Right hindlimb (tissue), 1 donor: ENCODE results near the gene PDZK1IP1.
A peak's percentile ranks its signal among the peaks of the same experiment; 100 is the strongest.
"Not testable (repeated sequence)": the region's sequence is repeated elsewhere in the genome, so short reads cannot be mapped to it uniquely, and the experiment has no call there.

Source experiments
- DNase-seq: peaks from one replicate; pipeline ENCODE4 v3.0.0-alpha.2; 2018

PDZK1IP1 gene

DNA sequence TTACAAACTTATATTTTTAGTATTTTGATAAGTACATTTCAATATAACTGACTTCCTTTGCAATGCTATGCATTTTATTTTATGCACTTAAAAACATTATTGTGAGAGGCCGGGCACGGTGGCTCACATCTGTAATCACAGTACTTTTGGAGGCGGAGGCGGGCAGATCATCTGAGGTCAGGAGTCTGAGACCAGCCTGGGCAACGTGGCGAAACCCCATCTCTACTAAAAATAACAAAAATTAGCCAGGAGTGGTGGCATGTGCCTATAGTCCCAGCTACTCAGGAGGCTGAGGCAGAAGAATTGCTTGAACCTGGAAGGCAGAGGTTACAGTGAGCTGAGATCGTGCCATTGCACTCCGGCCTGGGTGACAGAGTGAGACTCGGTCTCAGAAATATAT is 6.1 kb upstream of the PDZK1IP1 start:
- DNase-seq: not testable (repeated sequence)

DNA sequence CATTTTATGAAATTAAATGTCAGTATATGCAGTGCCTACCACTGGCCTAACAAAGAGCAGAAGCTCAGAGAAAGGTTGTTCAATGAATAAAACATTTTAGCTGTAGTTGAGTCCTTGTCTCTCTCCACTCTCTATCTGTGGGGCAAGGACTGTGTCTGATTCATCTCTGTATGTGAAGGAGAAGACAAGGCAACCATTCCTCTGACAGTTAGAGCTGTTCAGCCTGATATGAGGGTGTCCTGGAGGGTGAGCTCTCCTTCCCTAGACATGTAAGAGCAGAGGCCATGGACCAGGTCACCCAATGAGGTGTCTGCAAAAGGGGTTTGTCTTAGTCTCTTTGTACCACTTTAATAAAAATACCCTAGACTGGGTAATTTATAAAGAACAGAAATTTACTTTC is 4.5 kb upstream of the PDZK1IP1 start:
- no peak for DNase-seq

DNA sequence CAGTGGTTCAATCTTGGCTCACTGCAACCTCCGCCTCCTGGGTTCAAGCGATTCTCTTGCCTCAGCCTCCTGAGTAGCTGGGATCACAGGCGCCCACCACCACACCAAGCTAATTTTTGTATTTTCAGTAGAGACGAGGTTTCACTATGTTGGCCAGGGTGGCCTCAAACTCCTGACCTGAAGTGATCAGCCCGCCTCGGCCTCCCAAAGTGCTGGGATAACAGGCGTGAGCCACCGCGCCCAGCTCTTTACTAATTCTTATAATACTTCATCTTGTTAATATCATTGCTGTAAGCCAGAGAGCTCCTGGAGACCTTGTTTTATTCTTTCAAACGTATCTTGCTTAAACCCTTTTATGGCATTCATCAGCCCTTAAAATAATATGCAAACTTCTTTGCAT is 3.7 kb upstream of the PDZK1IP1 start:
- DNase-seq: not testable (repeated sequence)

DNA sequence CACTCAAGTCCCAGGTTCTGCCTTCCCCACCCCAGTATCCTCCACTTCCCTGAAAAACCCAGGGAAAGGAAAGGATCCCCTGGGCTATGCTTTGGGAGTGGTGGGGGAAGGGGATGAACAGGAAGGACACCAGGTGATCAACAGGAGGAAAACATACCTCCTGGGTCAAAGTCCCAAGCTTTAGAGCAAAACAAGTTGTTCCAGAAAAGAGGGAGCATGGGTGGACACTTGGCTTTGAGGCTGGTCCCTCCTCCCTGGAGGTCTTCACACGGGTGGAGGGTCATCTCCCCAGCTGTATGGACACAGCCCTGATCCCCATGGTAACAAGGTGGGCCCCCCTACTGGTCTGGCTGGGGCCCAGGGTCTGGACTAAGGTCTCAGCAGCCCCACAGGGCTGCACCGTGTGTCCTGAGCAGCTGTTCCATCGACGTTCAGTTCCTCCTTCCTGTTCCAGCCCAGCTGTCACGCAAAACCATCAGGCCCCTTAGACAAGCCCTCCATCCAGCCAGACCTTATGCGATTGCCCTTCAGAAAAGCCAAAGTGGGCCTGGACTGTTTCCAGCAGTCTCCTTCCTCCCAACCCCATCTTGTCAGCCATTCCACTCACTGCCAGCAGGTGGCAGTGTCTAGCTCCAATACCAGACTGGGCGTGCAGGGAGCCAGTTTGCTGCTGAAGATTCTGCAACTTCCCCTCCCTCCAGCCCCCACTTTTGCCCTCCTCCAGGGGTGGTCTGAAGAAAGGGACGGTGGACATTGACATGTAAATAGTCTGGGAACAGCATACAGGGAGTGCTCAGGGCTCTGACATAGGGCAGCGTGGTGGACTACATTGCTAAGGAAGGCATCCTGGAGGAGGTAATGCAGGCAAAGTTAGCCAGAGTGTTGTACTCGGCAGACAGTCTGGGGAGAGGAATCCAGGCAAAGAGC is 2.9 kb upstream of the PDZK1IP1 start:
- peak; percentile 84 for DNase-seq

DNA sequence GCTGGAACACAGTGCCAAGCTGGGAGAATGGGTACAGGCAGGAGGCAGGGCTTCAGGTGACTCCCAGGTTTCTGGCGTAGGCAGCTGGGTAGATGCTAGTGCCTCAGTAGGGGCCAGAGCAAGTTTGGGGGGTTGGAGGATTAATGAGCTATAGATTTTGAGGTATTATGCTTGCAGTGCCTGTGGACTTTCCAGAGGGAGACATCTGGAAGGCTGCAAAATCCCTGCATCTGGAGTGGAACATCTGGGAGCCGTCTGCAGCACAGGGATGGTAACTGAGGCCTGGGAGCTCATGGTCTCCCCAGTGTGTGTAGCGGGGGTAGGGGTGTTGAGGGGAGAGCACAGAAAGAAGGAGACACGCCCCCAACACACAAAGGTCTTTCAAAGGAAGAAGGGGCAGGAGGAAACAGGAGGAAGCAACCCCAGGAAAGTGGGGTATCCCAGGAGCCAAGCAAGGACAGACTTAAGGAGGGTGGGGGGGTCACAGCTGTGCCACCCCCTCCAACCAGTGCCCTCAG is 2.2 kb upstream of the PDZK1IP1 start:
- DNase-seq: no peak

DNA sequence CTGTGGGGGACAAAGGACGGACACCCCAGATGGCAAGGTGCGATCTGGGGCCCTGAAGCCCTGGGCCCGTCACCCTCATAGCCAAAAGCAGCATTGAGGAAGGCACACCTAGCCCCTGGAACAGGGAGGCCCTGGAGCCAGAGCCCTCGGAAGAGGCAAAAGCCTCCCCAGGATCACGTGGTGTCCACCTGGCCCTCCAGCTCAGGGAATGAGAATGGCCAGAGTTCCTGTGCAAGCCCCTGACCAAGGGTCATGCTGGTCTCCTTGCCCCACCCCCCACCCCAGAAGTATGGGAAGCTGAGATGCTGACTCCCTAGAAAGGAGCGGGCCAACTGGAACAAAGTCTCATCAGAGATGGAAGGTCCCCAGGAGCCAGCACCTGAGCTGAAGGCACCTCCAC is 1.0 kb upstream of the PDZK1IP1 start:
- DNase-seq: no peak

DNA sequence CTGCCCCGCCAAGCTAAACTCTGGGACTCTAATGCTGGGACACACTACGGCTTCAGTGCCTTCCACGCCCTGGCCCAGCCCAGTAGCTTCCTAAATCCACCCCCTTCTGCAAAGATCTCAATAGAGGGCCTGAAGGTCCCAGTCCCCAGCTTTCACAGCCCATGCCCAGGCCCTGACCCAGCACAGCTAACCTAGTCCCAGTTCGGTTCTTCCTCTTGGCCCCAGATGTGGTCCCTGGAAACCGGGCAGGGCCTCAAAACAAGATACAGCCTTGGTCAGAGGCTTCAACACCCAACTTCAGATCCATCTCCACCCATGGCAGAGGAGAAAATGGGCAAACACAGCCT is 646 bp upstream of the PDZK1IP1 start:
- DNase-seq: no peak

DNA sequence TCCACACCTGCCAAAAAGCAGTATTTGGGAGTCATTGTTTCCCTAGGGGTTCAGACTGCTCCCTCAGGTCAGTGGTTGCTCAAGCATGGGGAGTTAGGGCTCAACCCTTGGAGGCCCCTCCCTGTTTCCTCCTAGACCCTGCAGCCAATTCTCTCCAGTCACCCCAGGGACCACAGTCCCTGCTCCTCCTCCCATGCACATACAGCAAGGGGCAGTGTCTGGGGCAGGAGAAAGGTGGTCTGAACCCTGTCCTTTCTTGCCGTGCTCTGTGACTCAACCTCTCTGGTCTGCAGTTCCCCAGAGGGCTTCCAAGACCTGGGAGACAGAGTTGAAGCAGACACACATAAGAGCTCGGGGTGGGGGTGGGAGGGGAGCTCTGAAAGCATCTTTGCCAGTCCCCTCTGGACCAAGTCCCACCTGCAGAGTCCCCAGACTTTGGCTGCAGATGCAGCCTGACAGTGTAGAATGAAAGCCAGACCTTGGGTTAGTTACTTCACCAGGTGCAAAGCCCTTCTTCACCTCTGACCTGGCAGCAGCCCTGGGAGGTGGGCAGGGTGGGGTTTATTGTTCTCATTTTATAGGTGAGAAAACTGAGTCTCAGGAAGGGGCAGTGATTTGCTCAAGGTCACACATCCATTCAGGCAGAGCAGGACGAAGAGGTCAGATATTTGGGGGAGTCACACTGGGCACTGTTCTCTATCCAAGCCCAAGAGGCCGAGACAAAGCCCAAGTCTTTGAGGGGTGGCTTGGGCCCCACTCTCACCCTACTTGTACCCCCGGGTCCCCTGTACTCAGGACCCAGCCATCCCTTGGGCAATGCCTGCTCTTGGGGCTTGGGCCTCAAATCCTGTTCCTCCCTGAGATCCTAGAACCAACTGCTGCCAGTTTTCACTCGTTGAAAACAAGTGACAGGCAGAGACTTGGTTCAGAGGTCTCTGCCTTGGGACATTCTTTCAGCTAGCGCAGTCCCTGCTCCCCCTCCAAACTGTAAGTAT is 748 bp downstream of the PDZK1IP1 start:
- DNase-seq: no peak

DNA sequence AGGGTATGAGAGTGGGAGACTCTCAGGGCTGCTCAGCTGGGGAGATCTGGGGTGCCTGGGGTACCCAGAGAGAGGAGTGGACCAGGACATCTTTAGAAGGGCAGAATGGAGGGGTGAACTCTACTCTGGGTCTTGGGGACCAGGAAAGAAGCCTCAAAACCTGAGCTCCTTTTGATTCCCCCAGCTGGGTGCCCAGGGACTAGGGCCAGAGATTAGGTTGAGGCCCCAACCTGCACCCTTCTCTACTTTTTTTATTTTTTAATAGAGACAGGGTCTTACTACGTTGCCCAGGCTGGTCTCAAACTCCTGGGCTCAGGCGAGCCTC is 1.9 kb downstream of the PDZK1IP1 start:
- DNase-seq: no peak

DNA sequence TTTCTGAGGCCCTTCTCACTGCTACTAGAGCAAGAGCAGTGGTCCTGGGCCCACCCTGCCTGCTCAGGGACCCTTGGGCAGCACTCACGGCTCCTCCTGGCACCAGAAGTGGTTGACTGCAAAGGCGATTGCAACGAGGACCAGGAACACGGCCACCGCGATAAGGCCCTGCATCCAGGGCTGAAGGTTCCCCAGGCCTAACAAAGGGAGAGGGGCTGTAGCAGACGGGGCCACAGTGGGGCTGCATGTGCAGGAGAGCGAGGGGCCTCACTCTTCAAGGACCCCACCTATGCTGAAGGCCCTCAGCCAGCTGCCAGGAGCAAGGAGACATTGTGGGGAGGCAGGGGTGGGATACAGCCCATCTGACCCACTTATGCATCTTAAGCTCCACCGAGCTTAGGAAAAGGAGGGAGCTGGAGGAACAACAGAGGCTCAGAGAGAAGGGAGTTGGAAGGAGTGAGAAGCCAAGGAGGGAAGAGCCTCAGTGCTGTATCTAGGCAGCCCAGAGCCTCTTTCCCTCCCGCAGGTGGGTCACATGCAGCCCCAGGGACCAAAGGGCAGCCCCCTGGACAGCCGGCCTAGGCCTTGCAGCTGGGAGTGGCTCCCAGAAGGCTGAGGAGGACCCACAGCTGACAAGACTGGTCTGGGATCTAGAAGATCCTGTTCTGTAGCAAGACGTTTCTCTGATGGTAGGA is 2.5 kb downstream of the PDZK1IP1 start:
- no peak for DNase-seq

DNA sequence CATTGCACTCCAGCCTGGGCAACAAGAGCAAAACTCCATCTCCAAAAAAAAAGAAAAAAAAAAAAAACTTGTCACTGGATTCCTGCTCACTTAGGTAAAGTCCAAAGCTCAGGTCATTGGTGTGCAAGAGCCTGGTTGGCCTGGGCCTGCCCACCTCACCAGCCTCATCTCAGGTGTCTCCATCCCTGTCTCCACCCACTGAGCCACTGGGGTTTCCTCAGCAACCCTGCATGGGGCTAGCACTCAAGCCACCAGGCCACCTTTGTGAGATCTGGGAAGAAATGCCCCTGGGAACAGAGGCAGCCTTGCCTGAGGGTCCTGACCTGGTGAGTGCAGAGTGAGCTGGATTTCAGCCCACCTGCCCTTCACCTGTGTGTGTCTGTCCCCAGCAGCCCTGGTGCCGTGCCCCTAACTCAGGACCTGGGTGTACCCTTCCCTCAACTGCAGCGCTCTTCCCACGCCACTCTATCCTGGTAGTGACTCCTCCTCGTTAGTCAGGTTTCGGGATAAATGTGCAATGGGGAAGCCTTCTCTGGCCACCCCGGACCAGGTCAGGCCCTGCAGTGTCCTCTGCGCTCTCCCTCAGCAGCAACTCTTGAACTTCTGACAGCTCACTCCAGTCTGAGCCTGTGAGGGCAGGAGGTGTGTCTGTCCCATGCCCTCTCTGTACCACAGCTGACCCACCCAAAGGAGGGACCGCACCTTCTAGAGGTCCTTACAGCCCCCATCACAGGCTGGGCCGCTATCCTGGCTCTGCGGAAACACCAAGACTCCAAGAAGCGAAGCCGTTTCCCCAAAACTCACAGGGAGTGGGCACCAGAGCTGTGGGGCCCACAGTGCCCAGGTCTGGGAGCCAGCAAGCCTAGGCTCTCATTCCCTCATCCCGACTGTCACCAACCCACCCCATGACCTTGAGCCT is 3.3 kb downstream of the PDZK1IP1 start:
- DNase-seq: no peak

DNA sequence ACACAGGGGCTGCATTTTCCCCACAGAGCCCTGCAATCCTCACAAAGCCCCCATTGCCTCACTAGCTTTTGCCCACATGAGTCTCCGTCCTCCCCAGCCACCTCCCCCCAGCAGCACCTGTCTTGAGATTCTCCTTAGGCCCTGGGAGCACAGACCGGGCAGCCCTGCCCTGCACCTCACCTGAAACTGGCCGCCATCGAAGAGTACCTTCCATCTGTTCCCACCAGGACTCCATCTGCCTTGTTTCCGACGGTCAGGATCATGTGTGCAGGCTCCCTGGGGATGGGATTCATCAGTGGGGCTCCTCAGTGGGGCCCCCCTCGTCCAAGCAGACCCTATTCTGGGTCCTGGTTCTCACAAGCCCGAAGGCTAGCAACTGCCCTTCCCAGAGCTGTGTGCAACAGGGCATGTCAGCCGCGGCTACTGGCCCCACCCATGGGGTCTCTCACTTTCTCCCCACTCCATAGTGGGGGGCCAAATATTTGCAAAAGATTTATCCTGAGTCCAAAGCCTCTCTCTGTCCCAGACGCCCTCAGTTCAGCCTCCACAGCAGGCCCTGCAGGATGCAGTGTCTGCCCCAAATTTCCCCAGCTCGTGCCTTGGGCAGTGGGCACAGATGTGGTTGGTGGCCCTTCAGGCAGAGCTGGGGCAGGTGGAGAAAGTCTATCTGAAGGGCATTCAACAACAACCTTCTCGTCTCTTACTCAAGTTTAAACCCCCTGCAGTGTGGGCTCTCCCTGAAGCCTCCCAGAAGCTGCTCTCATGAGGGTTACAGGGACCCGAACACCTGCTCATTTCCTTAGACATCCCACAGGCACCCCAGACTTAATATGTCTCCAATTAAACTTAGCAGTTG is 4.8 kb downstream of the PDZK1IP1 start:
- DNase-seq: no peak

DNA sequence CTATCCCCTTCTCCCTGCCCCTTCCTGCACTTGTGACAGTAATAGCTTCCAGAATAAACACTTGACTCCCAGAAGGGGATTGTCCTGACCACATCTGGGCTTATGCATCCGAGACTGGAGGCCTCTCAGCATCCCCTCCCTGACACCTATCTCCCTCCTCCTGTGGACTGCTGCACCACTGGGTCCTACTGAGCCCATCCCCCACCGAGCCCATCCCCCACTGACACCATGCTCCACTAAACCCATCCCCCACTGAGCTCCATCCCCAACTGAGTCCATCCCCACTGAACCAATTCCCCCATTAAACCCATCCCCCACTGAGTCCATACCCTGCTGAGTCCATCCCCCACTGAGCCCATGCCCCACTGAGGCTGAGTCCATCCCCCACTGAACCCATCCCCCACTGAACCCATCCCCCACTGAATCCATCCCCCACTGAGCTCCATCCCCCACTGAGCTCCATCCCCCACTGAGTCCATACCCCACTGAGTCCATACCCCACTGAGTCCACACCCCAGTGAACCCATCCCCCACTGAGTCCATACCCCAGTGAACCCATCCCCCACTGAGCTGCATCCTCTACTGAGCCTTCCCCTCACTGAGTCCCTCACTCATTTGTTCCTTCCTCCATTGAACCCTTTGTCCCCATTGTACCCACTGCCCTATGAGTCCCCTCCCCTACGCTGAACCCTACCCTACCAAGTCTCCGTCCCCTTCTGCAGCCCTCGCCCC is 5.6 kb downstream of the PDZK1IP1 start:
- no peak for DNase-seq

DNA sequence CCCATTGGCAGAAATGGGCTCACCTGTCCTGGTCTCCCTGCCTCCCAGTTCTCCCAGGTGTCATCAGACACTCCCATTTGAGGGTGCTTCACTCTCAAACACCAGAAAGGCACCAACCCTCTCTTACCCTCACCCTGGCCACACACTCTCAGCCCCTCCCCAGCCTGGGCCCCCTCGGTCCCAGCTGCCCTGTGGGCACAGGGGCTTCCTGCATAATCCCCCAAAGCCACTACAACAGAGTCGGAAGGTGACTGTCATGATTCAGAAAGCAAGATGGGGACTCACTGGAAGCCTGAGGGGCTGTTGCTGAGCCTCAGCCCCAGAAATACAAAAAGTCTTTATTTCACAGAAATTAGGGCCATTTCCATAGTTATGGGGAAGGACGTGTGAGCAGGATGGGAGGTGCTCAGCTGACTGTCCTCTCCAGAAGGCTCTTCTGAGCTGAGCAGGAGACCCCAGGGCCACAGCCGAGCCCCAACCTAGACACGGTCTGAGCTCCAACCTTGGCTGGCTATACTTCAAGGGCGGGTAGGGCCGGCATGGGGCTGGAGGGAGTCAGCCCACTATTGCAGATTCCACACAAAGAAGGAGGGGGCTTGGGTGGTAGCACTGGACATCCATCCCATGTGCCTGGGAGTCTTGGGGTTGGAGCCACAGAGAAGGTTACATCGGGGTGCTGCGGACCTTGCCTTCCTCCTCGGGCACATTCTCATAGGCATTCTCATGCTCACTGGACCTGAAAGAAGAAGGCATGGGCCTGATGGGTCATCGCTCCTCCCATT is 6.3 kb downstream of the PDZK1IP1 start:
- DNase-seq: no peak

DNA sequence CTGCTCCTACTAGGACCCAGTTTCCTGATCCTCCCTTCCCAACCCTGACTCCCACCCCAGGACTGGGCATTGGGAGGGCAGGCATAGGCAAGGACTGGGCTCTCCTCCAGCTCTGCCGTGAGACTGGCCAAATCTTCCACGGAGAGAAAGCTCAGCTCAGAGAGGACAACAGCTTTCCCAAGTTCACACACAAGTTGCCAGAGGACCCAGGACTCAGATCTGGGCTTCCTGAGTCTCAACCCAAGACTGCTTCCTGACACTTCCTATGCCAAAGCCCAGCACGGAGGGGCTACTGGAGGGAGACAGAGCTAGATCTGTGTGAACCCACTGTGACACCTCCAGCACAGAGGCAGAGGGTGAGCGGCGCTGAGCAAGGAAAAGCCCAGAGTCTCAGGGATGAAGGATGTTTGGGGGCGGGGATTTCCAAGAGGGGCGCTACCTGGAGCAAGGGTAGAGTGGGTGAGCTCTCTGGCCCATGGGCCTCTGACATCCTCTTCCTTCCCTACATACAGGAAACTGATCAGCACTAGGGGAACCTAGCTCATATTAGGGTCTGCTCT is 7.1 kb downstream of the PDZK1IP1 start:
- no peak for DNase-seq

DNA sequence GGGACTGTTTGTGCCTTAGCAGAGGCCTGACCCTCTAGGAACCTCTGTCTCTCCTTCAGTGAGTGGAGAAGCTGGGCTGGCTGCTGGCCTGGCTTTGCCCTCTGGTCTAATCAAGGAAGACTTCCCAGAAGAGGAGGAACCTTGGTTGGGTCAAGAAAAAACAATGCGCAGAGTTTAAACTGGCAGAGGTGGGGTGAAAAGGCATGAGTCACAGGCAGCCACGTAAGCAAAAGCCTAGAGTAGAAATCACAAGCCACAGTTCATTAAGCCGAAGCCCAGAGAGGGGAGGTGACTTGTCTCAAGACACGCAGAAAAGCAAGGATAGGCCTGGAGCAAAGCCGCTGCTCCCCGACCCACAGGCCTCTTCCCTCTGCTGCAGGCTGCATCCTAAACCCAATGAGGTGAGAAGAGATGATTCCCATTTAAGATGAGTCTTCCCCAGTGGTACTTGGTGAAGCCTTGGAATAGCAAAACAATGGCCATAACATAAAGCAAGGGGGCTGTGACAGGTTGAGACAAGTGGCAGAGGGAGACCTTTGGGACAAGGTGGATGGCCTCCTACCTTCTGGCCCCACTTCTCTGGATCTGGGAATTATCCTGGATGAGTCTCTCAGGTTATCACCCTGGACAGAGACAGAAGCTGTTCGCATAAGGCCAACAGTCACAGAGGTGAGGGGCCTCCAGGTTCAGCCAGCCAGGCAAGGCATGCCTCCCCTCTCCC is 7.7 kb downstream of the PDZK1IP1 start:
- no peak for DNase-seq

DNA sequence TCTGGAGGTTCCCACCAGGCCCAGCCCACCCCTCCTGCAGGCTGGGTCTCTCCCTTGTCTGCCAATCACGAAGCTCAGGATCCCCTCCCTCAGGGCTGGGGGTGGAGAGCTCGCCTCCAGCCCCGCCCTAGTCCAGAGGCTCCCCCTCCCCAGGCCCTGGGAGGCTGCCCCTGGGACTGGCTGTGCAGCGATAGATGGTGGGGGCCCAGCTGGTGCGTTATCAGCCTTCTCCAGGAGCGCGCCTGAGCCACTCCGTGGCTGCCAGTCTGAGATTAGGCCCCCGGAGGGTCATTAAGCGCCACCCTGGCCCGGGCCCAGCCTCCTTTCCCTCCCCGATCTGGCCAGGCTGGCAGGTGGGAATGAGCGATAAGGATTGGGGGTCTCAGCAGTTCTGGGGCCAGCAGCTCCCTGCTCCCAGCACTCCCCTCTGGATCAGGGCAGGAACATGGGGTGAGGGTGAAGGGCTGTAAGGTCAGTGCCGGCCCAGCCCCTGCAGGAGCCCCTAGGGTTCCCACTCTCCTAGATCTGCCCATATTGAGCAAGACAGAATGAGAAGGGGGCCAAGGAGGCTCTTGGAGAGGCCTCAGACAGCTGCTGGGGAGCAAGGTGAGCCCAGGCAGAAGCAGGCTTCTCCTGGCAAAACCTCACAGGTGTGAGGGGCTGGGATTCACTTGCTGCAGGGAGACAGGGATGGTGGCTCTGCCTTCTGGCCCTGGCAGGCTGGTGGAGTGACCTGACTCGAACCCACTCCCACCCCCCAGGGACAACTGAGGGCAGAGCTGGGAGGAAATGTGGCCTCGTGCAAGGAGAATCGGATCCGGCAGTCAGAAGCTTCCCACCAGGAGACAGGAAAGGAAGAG is 8.5 kb downstream of the PDZK1IP1 start:
- no peak for DNase-seq
